Fibroblast of skin of right biceps (primary cell): ENCODE data around the gene CYP2A13.
"Not testable (repeated sequence)": the region's sequence is repeated elsewhere in the genome, so short reads cannot be mapped to it uniquely, and the experiment has no call there.

Source experiments
- DNase-seq: peaks from one replicate; pipeline ENCODE4 v3.0.0-alpha.2; 2013

The CYP2A13 gene, protein sequence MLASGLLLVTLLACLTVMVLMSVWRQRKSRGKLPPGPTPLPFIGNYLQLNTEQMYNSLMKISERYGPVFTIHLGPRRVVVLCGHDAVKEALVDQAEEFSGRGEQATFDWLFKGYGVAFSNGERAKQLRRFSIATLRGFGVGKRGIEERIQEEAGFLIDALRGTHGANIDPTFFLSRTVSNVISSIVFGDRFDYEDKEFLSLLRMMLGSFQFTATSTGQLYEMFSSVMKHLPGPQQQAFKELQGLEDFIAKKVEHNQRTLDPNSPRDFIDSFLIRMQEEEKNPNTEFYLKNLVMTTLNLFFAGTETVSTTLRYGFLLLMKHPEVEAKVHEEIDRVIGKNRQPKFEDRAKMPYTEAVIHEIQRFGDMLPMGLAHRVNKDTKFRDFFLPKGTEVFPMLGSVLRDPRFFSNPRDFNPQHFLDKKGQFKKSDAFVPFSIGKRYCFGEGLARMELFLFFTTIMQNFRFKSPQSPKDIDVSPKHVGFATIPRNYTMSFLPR

DNA sequence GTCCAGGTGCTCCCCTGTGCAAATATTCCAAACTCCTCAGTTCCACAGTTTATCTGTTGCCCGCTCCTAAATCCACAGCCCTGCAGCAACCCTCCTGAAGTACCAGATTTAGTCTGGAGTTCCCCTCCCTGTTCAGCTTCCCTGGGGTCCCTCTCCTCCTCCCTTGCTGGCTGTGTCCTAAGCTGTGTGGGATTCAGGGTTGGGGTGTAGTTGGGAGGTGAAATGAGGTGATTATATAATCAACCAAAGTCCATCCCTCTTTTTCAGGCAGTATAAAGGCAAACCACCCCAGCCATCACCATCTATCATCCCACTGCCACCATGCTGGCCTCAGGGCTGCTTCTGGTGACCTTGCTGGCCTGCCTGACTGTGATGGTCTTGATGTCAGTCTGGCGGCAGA, at the start of gene CYP2A13:
Gene CYP2A13 (plus strand): TSS at position 301 of the 400 bp plus-strand sequence. CDS start 21 bp downstream, at position 322.
- no peak for DNase-seq

DNA sequence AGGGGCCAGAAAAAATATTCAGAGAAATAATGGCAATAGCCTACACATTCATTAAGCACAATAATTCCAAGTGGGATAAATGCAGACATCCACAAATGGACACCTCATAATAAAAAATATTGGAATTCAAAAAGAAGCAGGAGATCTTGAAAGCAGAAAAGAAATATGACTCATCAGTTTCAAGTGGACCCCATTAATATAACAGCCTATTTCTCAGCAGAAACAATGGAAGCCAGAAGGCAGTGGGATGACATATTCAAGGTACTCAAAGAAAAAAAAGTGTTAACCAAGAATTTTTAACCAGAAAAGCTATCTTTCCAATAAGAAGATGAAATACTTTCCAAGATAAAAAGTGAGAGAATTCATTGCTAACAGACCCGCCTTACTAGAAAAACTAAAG, 48.4 kb upstream of the CYP2A13 start:
- no peak for DNase-seq

DNA sequence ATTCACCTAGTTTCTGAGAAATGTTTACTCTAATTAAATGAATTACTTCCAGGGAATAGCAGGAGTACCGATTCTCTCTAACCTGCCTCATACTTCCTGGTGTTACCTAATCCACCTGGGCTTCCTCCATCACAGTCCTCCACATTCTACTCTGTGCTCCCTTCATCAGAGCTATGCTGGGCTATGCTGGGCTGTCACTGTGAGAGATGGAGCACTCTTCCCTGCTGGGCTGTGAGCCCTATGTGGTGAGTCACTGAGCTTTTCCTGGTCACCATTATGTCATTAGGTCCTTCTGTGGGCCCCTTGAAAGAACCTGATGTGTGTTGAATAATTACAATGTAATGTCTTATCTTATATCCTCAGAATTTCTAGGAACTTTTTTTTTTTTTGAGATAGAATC, 43.2 kb upstream of the CYP2A13 start:
- DNase-seq, result peak; percentile 2

DNA sequence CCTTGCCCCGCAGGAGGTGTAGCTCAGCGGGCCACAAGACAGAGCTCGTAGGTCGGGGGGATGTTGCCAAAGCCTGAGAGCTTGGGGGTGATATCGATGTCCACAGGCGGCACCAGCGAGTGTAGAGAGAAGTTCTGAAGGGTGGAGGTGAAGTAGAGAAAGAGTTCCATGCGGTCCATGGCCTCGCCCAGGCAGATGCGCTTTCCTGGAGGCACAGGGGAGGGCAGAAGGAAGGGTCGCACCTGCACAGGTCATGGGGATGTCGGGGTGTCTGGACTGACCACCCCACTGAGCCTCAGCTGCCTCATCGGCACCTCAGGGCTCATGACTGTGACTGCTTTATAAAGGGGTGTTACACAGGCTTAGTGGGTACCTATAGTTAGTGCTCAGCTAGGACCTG, 37.8 kb upstream of the CYP2A13 start:
- DNase-seq, result no peak

DNA sequence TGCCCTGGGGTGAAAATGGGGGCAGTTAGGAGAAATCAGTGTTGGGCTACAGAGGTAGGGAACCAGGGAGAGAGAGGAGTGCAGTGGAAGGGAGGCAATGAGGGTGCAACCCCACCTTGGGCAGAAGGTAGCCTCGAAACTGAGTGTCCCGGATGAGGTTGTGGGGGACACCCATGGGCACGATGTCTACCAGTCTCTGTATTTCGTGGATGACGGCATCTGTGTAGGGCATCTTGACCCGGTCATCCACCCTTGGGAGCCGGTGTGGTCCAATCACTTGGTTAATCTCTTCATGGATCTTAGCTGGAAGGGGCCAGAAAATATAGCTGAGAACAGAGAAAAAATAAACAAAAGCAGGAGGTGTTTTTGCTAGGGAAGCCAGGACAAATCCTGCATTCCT, 36.1 kb upstream of the CYP2A13 start:
- not testable (repeated sequence) for DNase-seq

- DNase-seq, result not testable (repeated sequence)
Observed at GRCh38 chr19:41053331-41053730, 34.9 kb upstream of the CYP2A13 start.

GRCh38 chr19:41064974-41065569, 23.2 kb upstream of the CYP2A13 start:
- DNase-seq, result peak; percentile 15

DNA sequence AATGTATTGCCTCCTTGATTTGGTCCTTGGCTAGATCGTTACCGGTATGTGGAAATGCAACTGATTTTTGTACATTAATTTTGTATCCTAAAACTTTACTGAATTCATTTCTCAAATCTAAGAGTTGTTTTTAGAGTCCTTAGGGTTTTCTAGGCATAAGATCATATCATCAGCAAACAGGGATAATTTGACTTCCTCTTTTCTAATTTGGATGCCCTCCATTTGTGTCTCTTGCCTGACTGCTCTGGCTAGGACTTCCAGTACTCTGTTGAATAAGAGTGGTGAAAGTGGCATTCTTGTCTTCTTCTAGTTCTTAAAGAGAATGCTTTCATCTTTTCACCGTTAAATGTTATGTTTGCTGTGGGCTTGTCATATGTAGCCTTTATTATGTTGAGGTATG, 12.0 kb upstream of the CYP2A13 start:
- no peak for DNase-seq

GRCh38 chr19:41083516-41083915, 4.7 kb upstream of the CYP2A13 start:
- no peak for DNase-seq

- no peak for DNase-seq
Observed at GRCh38 chr19:41085748-41086415, 2.4 kb upstream of the CYP2A13 start.

- no peak for DNase-seq
Observed at GRCh38 chr19:41089959-41090358, 1.7 kb downstream of the CYP2A13 start.

- DNase-seq, result no peak
Observed at GRCh38 chr19:41095703-41096102, 7.5 kb downstream of the CYP2A13 start.

DNA sequence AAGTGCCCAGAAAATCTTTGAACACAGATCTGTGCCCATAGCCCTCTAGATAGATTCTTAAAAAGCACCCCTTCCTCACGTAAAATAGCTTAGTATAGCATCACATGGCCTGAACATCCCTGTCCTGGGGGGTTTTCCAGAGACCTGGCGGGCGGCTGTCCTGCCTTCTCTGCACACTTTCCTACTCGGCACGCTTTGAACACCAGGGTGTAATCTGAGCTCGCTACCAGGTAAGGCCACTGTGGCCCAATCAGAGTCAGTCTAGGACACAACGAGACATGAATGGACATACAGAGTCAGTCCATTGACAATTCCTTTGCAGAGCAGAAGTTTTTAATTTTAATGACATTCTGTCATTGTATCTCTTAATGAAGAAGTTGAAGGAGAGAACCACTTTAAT, 8.1 kb downstream of the CYP2A13 start:
- no peak for DNase-seq

DNA sequence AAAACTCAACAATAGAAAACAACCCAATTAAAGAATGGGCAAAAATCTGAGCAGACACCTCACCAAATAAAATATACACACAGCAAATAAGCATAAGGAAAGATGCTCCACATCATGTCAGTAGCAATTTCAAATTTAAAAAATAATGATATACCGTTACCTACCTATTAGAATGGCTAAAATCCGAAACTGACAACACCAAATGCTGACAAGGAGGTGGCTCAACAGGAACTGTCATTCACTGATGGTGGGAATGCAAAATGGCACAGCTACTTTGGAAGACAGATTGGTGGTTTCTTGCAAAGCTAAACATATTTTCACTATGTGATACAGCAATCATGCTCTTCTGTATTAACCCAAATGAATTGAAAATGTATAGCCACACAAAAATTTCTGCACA, 9.1 kb downstream of the CYP2A13 start:
- DNase-seq, result no peak

- no peak for DNase-seq
Observed at GRCh38 chr19:41098762-41099161, 10.5 kb downstream of the CYP2A13 start.

- not testable (repeated sequence) for DNase-seq
Observed at GRCh38 chr19:41102210-41102609, 14.0 kb downstream of the CYP2A13 start.

DNA sequence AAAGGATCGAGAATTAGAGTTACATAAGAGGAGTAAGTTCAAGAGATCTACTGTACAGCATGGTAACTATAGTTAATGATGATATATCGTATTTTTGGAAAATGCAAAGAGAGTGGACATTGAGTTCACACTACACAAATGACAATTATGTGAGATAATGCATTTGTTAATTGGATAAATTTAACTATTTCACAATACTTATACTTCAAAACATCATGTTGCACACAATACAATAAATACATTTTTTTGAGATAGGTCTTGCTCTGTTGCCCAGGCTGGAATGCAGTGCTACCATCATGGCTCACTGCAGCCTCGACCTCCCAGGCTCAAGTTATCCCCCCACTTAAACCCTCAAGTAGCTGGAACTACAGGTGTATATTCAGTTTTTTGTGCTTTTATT, 17.9 kb downstream of the CYP2A13 start:
- DNase-seq, result no peak

- DNase-seq, result no peak
Observed at GRCh38 chr19:41111296-41111695, 23.0 kb downstream of the CYP2A13 start.

GRCh38 chr19:41111750-41112295, 23.6 kb downstream of the CYP2A13 start:
- no peak for DNase-seq

DNA sequence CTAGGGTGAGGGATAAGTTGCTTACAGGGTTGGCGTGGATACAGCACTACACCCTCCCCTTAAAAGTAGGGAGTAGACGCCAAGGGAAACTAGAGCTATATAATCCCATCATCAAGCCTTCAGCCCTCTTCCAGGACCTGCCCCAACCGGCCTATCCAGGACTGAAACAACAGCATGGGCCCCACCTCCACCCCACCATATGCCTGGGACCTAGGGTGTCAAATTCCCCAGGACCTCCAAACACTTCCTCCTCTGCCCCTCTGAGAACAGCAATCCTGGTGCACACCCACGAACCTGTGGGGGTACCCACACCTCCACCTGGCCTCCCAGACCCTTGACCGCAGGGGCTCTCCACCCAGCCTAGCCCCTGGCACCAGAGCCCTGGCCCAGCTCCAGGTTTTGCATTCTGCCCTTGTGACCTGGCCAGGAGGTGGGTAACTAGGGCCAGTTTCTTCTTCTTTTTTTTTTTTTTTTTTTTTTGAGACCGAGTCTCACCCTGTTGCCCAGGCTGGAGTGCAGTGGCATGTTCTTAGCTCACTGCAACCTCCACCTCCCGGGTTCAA, 24.6 kb downstream of the CYP2A13 start:
- no peak for DNase-seq

GRCh38 chr19:41114132-41114531, 25.9 kb downstream of the CYP2A13 start, which contains the start of gene CYP2F1:
Gene CYP2F1, plus strand, starts transcription at chr19:41114432. Its CDS starts 1,757 bp downstream, at chr19:41116189.
- DNase-seq, result no peak

GRCh38 chr19:41116261-41116660, 28.0 kb downstream of the CYP2A13 start:
- no peak for DNase-seq
